GM23338 (cell line): ENCODE data around the gene OSBPL10. TPM values are rescaled to one million over a fixed set of nuclear protein-coding genes. Genes with fewer than 3 reads are reported as not detected.

ENCODE experiments used
- ATAC-seq: fragments of 200-7000 bp; cut with Tn5 transposase; 3 replicates; pipeline ENCODE4 v1.9.1; 2020
- DNase-seq: peaks from one replicate; pipeline ENCODE4 v3.0.0-alpha.2; 2015; ENCODE audit warnings: low spot score
- H2AFZ ChIP-seq: fragments of 200-600 bp; sonication (generic); 2 replicates; pipeline ENCODE4 v1.8.0; 2016; ENCODE audit warnings: antibody characterized with exemption, mild to moderate bottlenecking, moderate library complexity
- H3F3A ChIP-seq: fragments of 200-600 bp; sonication (generic); replicated peaks from 2 replicates; pipeline ENCODE4 v1.8.0; 2017; ENCODE audit warnings: antibody characterized with exemption, mixed run types, low read depth
- H3K27ac ChIP-seq: fragments of 200-600 bp; sonication (generic); 2 replicates; pipeline ENCODE4 v1.6.1; 2016; ENCODE audit warnings: low read depth
- H3K27me3 ChIP-seq: fragments of 200-600 bp; sonication (generic); 2 replicates; pipeline ENCODE4 v1.8.0; 2016; ENCODE audit warnings: mild to moderate bottlenecking, mixed run types, moderate library complexity; ENCODE audit not compliant: insufficient read depth
- H3K36me3 ChIP-seq: fragments of 200-600 bp; sonication (generic); 2 replicates; pipeline ENCODE4 v1.8.0; 2016; ENCODE audit warnings: mild to moderate bottlenecking; ENCODE audit not compliant: insufficient read depth
- H3K4me1 ChIP-seq: fragments of 200-600 bp; sonication (generic); 2 replicates; pipeline ENCODE4 v1.8.0; 2016; ENCODE audit warnings: mild to moderate bottlenecking, moderate library complexity; ENCODE audit not compliant: insufficient read depth
- H3K4me2 ChIP-seq: fragments of 200-600 bp; sonication (generic); 2 replicates; pipeline ENCODE4 v1.7.1; 2017; ENCODE audit warnings: mixed run types
- H3K4me3 ChIP-seq: fragments of 200-600 bp; sonication (generic); 2 replicates; pipeline ENCODE4 v1.6.1; 2016; ENCODE audit warnings: mixed run types
- H3K79me2 ChIP-seq: fragments of 200-600 bp; sonication (generic); replicated peaks from 2 replicates; pipeline ENCODE4 v1.8.0; 2017; ENCODE audit warnings: mild to moderate bottlenecking; ENCODE audit not compliant: insufficient read depth
- H3K9me2 ChIP-seq: fragments of 200-600 bp; sonication (generic); 2 replicates; pipeline ENCODE4 v1.8.0; 2017; ENCODE audit not compliant: insufficient read depth
- H4K20me1 ChIP-seq: fragments of 200-600 bp; sonication (generic); replicated peaks from 2 replicates; pipeline ENCODE4 v1.8.0; 2017; ENCODE audit warnings: mild to moderate bottlenecking; ENCODE audit not compliant: insufficient read depth
- H3K27ac Mint-ChIP-seq: 2 replicates; pipeline ENCODE4 v1.8.0; 2020; ENCODE audit warnings: inconsistent platforms, mild to moderate bottlenecking, moderate library complexity, mixed read lengths
- H3K27me3 Mint-ChIP-seq: 3 replicates; pipeline ENCODE4 v1.8.0; 2022; ENCODE audit warnings: low read depth, mild to moderate bottlenecking, moderate library complexity, mixed read lengths, inconsistent platforms; ENCODE audit not compliant: insufficient read depth, poor library complexity
- H3K36me3 Mint-ChIP-seq: 3 replicates; pipeline ENCODE4 v1.8.0; 2021; ENCODE audit warnings: low read depth, mild to moderate bottlenecking, inconsistent platforms, moderate library complexity, mixed read lengths
- H3K4me1 Mint-ChIP-seq: 3 replicates; pipeline ENCODE4 v1.8.0; 2020; ENCODE audit warnings: mild to moderate bottlenecking, inconsistent platforms, mixed read lengths
- H3K4me3 Mint-ChIP-seq: 3 replicates; pipeline ENCODE4 v1.8.0; 2021; ENCODE audit warnings: moderate library complexity, mild to moderate bottlenecking, inconsistent platforms, mixed read lengths
- H3K9me3 Mint-ChIP-seq: 3 replicates; pipeline ENCODE4 v1.8.0; 2020; ENCODE audit warnings: moderate library complexity, mild to moderate bottlenecking, inconsistent platforms, mixed read lengths
- CREB1 ChIP-seq: fragments of 250-450 bp; sonication (Bioruptor Pico); IDR thresholded peaks from 2 replicates; pipeline ENCODE4 v1.5.0; 2020; ENCODE audit warnings: low read depth, mild to moderate bottlenecking, moderate library complexity
- CTCF ChIP-seq, 2 experiments: fragments of 200-600 bp in 1 of 2; sonication (generic) in 1 of 2; conservative IDR thresholded peaks; 2 replicates each; pipeline versions ENCODE4 v1.5.1 to v1.6.1; 2016 to 2017; ENCODE audit warnings: antibody characterized with exemption in 2 of 2, low read depth in 2 of 2, mild to moderate bottlenecking in 2 of 2, moderate library complexity in 1 of 2
- ETS1 ChIP-seq: IDR thresholded peaks from 2 replicates; pipeline ENCODE4 v1.6.1; 2016; ENCODE audit warnings: antibody characterized with exemption
- EZH2phosphoT487 ChIP-seq: fragments of 200-600 bp; sonication (generic); IDR thresholded peaks from one replicate; pipeline ENCODE4 v1.8.1; 2018; ENCODE audit warnings: antibody characterized with exemption; ENCODE audit not compliant: unreplicated experiment
- JUNB ChIP-seq: IDR thresholded peaks from one replicate; pipeline ENCODE4 v1.6.1; 2016; ENCODE audit warnings: antibody characterized with exemption; ENCODE audit not compliant: unreplicated experiment
- NANOG ChIP-seq: IDR thresholded peaks from 2 replicates; pipeline ENCODE4 v1.6.1; 2016; ENCODE audit warnings: antibody characterized with exemption, borderline replicate concordance
- STAT1 ChIP-seq: IDR thresholded peaks from one replicate; pipeline ENCODE4 v1.6.1; 2016; ENCODE audit warnings: antibody characterized with exemption; ENCODE audit not compliant: unreplicated experiment
- ZNF331 ChIP-seq: fragments of 250-450 bp; sonication (Bioruptor Pico); IDR thresholded peaks from 2 replicates; pipeline ENCODE4 v1.5.0; 2020; ENCODE audit warnings: low read depth, mild to moderate bottlenecking, moderate library complexity
- polyA plus RNA-seq: library from polyadenylated mRNA; unstranded; fragments of >200 nt; fragmentation: Nextera tagmentation; extraction: Ambion mirVana; gene quantifications from 2 replicates; pipeline ENCODE4 v1.2.1, GENCODE V29; 2016
- total RNA-seq: library from RNA; depleted of rRNA; stranded (reverse); fragments of >200 nt; shearing (Covaris generic); gene quantifications from 2 replicates; pipeline ENCODE4 v1.2.3, GENCODE V29; 2014

Gene OSBPL10
- total and polyA plus RNA-seq, 2 experiments from 2014 or later, result 23.8 to 149 TPM

- no peak for ATAC-seq
- H3K27me3 ChIP-seq, result no peaks in the 10 kb centered on the region
- no peak for DNase-seq
- peak overlapping the region; percentile 1; the same call in 1 of the 2 replicates for H3K27ac ChIP-seq
- H4K20me1 ChIP-seq, result peaks cover 6% of the 10 kb centered on the region; the same call in 1 of the 2 replicates
- H3K4me1 ChIP-seq, result peaks cover 67% of the 10 kb centered on the region
- H3K9me2 ChIP-seq, result no peaks in the 10 kb centered on the region
- Mint-ChIP-seq H3K4me3 (no peak overlapping the region), H3K36me3 (peaks cover 8% of the 10 kb centered on the region; the same call in 2 of the 3 replicates), H3K27ac (peak overlapping the region; percentile 26), H3K4me1 (peaks cover 78% of the 10 kb centered on the region), H3K27me3 (peaks cover 5% of the 10 kb centered on the region), H3K9me3 (no peaks in the 10 kb centered on the region)
- TF ChIP-seq CREB1, result no peak
- no peak for TF ChIP-seq EZH2phosphoT487
- TF ChIP-seq STAT1, result no peak
- TF ChIP-seq CTCF (conservative IDR thresholded peaks at IDR 0.05; ENCODE audit: low read depth in 2 of 2), result no peak
- no peak for TF ChIP-seq ZNF331 (CRISPR knock-in tag)
- TF ChIP-seq ETS1, result no peak
- TF ChIP-seq JUNB, result no peak
- no peak for TF ChIP-seq NANOG
- H3K79me2 ChIP-seq, result peaks cover 100% of the 10 kb centered on the region
- no peaks in the 10 kb centered on the region for H3F3A ChIP-seq
- H3K4me3 ChIP-seq, result no peak overlapping the region
- H3K36me3 ChIP-seq, result no peaks in the 10 kb centered on the region
- peak overlapping the region; percentile 49; the same call in 1 of the 2 replicates for H3K4me2 ChIP-seq
- H2AFZ ChIP-seq, result no peak overlapping the region
Observed at GRCh38 chr3:31890007-31890406, 91.1 kb downstream of the OSBPL10 start.

GRCh38 chr3:31885235-31885634 is 95.8 kb downstream of the OSBPL10 start:
- Mint-ChIP-seq H3K4me1 (peaks cover 52% of the 10 kb centered on the region), H3K4me3 (no peak overlapping the region), H3K36me3 (peaks cover 11% of the 10 kb centered on the region; the same call in 2 of the 3 replicates), H3K27ac (peak overlapping the region; percentile 12; the same call in 1 of the 2 replicates), H3K9me3 (no peaks in the 10 kb centered on the region), H3K27me3 (peaks cover 2% of the 10 kb centered on the region)
- TF ChIP-seq CREB1, result no peak
- Histone ChIP-seq H3K9me2 (no peaks in the 10 kb centered on the region), H3K4me1 (peaks cover 42% of the 10 kb centered on the region), H4K20me1 (peaks cover 15% of the 10 kb centered on the region), H3K27ac (no peak overlapping the region), H3K4me3 (no peak overlapping the region), H3K27me3 (no peaks in the 10 kb centered on the region), H3K36me3 (no peaks in the 10 kb centered on the region), H3K4me2 (no peak overlapping the region), H2AFZ (no peak overlapping the region), H3F3A (no peaks in the 10 kb centered on the region), H3K79me2 (peaks cover 100% of the 10 kb centered on the region)
- ATAC-seq (no peak), DNase-seq (no peak)

- Histone ChIP-seq H3K27me3 (no peaks in the 10 kb centered on the region), H3K27ac (no peak overlapping the region; the same call in 1 of the 2 replicates), H2AFZ (no peak overlapping the region), H3K4me1 (peaks cover 32% of the 10 kb centered on the region), H3K36me3 (no peaks in the 10 kb centered on the region), H3F3A (no peaks in the 10 kb centered on the region), H3K4me3 (no peak overlapping the region), H4K20me1 (peaks cover 15% of the 10 kb centered on the region), H3K79me2 (peaks cover 100% of the 10 kb centered on the region), H3K4me2 (no peak overlapping the region), H3K9me2 (no peaks in the 10 kb centered on the region)
- peaks cover 52% of the 10 kb centered on the region for H3K4me1 Mint-ChIP-seq
- ATAC-seq, result no peak
- H3K36me3 Mint-ChIP-seq, result peaks cover 12% of the 10 kb centered on the region; the same call in 2 of the 3 replicates
- no peak overlapping the region for H3K27ac Mint-ChIP-seq
- peaks cover 2% of the 10 kb centered on the region for H3K27me3 Mint-ChIP-seq
- no peak for DNase-seq
- H3K9me3 Mint-ChIP-seq, result no peaks in the 10 kb centered on the region
- H3K4me3 Mint-ChIP-seq, result no peak overlapping the region
- TF ChIP-seq EZH2phosphoT487 (no peak), CREB1 (no peak)
Observed at GRCh38 chr3:31884251-31884650, 96.8 kb downstream of the OSBPL10 start.
